GM12872 (cell line): ENCODE measurements around the gene CRYGN.

Source experiments
- TF ChIP-seq, protein P1 (sequence below): IDR thresholded peaks from 3 replicates; pipeline ENCODE4 v1.5.1; 2011; ENCODE audit warnings: low read depth, mild to moderate bottlenecking, low read length, moderate library complexity; ENCODE audit not compliant: insufficient read depth

The CRYGN gene

GRCh38 chr7:151406051-151406875 lies 33.7 kb downstream of the CRYGN start:
- TF ChIP-seq, protein P1, sequence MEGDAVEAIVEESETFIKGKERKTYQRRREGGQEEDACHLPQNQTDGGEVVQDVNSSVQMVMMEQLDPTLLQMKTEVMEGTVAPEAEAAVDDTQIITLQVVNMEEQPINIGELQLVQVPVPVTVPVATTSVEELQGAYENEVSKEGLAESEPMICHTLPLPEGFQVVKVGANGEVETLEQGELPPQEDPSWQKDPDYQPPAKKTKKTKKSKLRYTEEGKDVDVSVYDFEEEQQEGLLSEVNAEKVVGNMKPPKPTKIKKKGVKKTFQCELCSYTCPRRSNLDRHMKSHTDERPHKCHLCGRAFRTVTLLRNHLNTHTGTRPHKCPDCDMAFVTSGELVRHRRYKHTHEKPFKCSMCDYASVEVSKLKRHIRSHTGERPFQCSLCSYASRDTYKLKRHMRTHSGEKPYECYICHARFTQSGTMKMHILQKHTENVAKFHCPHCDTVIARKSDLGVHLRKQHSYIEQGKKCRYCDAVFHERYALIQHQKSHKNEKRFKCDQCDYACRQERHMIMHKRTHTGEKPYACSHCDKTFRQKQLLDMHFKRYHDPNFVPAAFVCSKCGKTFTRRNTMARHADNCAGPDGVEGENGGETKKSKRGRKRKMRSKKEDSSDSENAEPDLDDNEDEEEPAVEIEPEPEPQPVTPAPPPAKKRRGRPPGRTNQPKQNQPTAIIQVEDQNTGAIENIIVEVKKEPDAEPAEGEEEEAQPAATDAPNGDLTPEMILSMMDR, result no peak

DNA sequence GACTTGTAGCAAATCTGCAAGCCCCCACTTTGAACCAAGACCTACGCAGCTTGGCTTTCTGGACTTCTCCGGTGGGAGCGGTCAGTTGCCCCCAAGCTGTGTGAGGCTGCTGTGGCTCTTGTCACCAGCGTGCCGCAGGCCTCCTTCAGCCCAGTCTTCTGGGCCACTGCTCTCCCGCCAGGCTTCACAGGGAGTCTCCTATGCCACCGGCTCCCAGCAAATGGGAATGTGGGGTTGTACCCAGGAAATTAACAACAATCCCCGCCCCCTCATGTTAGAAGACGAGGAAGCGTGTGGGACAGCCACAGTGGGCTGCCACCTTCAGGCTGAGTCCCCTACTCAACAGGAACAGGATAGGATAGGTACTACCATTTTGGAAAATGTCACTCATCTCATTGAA lies 34.4 kb downstream of the CRYGN start:
- TF ChIP-seq, protein P1, result no peak

GRCh38 chr7:151405056-151405455 lies 34.9 kb downstream of the CRYGN start:
- TF ChIP-seq, protein P1, result no peak

GRCh38 chr7:151404216-151405011 lies 35.5 kb downstream of the CRYGN start:
- TF ChIP-seq, protein P1, result no peak

- TF ChIP-seq, protein P1, result no peak
These were observed 36.2 kb downstream of the CRYGN start for GRCh38 chr7:151403764-151404163.

DNA sequence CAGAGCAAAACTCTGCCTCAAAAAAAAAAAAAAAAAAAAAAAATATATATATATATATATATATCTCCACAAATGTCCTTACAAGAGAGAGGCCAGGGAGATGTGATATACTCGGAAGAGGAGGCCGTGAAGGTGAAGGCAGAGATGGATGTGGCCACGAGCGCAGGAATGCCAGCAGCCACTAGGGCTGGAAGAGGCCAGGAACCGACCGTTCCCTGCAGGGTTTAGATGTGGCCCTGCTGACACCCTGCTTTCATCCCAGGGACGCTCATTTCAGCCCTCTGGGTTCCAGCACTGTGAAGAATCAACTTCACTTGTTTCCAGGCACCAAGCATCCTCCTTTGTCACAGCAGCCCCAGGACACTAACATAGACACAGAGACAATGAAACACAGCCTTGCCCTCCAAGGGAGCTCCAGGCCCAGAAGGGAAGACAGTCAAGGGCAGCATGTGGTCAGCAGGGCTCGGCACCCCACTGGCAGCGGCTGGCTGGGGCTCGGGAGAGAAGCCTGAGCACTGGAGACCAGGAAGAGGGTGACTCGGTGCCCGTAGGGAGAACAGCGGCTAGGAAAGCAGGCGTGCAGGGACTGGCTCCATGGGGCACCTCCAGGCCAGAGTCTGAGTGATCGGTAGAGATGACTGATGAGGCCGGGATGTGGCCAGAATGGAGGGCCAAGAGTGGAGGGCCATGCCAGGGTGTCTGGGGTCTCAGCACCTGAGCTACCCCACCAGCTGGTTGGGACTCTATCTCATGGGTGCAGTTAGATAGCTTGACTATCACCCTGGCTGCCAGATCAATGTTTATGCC lies 37.7 kb downstream of the CRYGN start:
- TF ChIP-seq, protein P1, result no peak
